ENCODE measurements around the gene FAM167B. TPM values are rescaled to one million over a fixed set of nuclear protein-coding genes. Genes with fewer than 3 reads are reported as not detected.

Gene FAM167B
- 1.8 and 3.0 TPM in 2 replicates for total RNA-seq

GRCh38 chr1:32246888-32247273 lies at the start of gene FAM167B:
FAM167B (plus strand) TSS chr1:32247222; CDS start chr1:32247422, 200 bp downstream.

GRCh38 chr1:32200226-32201010 lies 46.6 kb upstream of the FAM167B start, which contains the start of gene CCDC28B:
CCDC28B (plus strand) TSS chr1:32200595; CDS start chr1:32201936, 1,341 bp downstream.

GRCh38 chr1:32205401-32206370 lies 41.3 kb upstream of the FAM167B start, which contains the start of gene IQCC:
IQCC (plus strand) TSS chr1:32205671; CDS start chr1:32205682, 11 bp downstream.

GRCh38 chr1:32208891-32209328 lies 38.1 kb upstream of the FAM167B start, which contains the start of gene DCDC2B:
DCDC2B (plus strand) TSS chr1:32209089; CDS start chr1:32209094, 5 bp downstream.

GRCh38 chr1:32221980-32222755 lies 24.9 kb upstream of the FAM167B start, which contains the start of the genes EIF3I and TMEM234:
EIF3I (plus strand) TSS chr1:32222407; CDS start chr1:32222442, 35 bp downstream.
TMEM234 (minus strand) TSS chr1:32222353; CDS start chr1:32222322, 31 bp downstream.

GRCh38 chr1:32250893-32251716 lies 4.1 kb downstream of the FAM167B start, which contains the start of gene LCK:
LCK (plus strand) TSS chr1:32251265; CDS start chr1:32274330, 23,065 bp downstream.

GRCh38 chr1:32291708-32292538 lies 44.9 kb downstream of the FAM167B start, which contains the start of gene HDAC1:
HDAC1 (plus strand) TSS chr1:32292083; CDS start chr1:32292170, 87 bp downstream.

Small RNA genes within 50 kb of the gene (small RNA-seq; reads per million reads assigned to genes)
- gene RF00017 = not detected
- gene RF00019 = not detected

Other genes starting within 250 kb of the FAM167B start
- gene KHDRBS1, start 233.4 kb upstream of the FAM167B start, total RNA-seq = 62.9 and 71.6 TPM in 2 replicates
- gene TMEM39B, start 174.3 kb upstream of the FAM167B start, total RNA-seq = 7.3 and 8.3 TPM in 2 replicates
- 70.7 and 73.0 TPM in 2 replicates for gene KPNA6, start 139.2 kb upstream of the FAM167B start, total RNA-seq
- gene TXLNA, start 67.5 kb upstream of the FAM167B start, total RNA-seq = 126 and 129 TPM in 2 replicates
- gene CCDC28B, start 46.6 kb upstream of the FAM167B start, total RNA-seq = 6.8 and 8.4 TPM in 2 replicates
- gene IQCC, start 41.6 kb upstream of the FAM167B start, total RNA-seq = 1.2 and 1.7 TPM in 2 replicates
- not detected in 2 replicates for gene DCDC2B, start 38.1 kb upstream of the FAM167B start, total RNA-seq
- 19.5 and 23.3 TPM in 2 replicates for gene TMEM234, start 24.9 kb upstream of the FAM167B start, total RNA-seq
- gene EIF3I, start 24.8 kb upstream of the FAM167B start, total RNA-seq = 261 and 313 TPM in 2 replicates
- gene LCK, start 4.0 kb downstream of the FAM167B start, total RNA-seq = not detected in 2 replicates
- 62.3 and 64.8 TPM in 2 replicates for gene HDAC1, start 44.9 kb downstream of the FAM167B start, total RNA-seq
- 10.1 and 10.2 TPM in 2 replicates for gene MARCKSL1, start 89.0 kb downstream of the FAM167B start, total RNA-seq
- gene FAM229A, start 115.3 kb downstream of the FAM167B start, total RNA-seq = 1.1 and 1.8 TPM in 2 replicates
- gene TSSK3, start 115.3 kb downstream of the FAM167B start, total RNA-seq = 0.54 and 1.7 TPM in 2 replicates
- gene BSDC1, start 147.2 kb downstream of the FAM167B start, total RNA-seq = 53.4 and 55.7 TPM in 2 replicates
- gene ZBTB8B, start 217.8 kb downstream of the FAM167B start, total RNA-seq = under 0.01 TPM in 2 replicates